Measurements from ENCODE around the gene TMEM242. TPM values are rescaled to one million over a fixed set of nuclear protein-coding genes. Genes with fewer than 3 reads are reported as not detected.

Gene TMEM242
- total and polyA plus RNA-seq, 2 of the 13 experiments (the other 11 are each of a cell fraction or from before 2014, with no cell fraction given) = 5.6 to 11.1 TPM

DNA sequence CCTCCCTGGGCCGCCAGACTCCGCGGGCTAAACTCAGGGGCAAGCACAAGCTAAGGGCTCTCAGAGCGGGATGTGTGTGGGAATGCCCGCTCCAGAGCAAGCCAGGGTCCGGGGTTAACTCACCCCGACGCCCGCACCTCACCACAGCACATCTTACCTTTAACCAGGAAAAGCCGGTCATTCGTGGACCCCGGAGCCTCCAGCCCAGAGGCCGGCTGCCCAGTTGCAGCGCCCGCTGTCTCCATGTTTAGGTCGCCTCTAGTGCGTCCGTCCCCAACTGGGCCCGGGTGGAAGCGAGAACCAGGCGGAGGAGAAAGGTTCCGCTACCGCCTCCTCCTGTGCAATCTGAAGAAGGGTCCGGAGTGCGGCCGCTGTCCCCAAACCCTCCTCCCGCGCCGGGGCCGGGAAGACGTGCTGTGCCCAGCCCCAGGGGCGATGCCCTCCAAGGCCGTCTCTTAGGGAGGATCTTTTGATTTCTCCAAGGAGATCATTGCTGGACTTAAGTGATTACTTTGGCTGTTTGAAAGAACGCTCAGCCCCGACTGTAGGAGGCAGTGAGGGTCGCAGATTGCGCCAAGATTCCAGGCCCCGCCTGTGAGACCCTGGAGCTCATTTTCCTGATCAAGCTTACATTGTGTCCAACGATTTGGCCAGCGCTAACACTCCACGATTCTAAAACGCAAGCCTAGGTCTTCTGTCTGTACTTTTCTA is at the start of gene TMEM242 (continued):
- no peak for TF ChIP-seq RBM22 (optimal IDR thresholded peaks at IDR 0.05; ENCODE audit: low read length)
- peak; percentile 95 for TF ChIP-seq THAP11 (CRISPR knock-in tag; IDR thresholded peaks at IDR 0.05)
- TF ChIP-seq ZBTB1 (CRISPR knock-in tag; IDR thresholded peaks at IDR 0.05; ENCODE audit: borderline replicate concordance) = peak; percentile 91
- peak; percentile 90; the same call in 1 of the 2 replicates for TF ChIP-seq ZNF138 (CRISPR knock-in tag; IDR thresholded peaks at IDR 0.05; ENCODE audit: low read depth)
- TF ChIP-seq CEBPB (IDR thresholded peaks at IDR 0.05; ENCODE audit: borderline replicate concordance, low read depth, low read length) = 0 out of 2 replicates have a peak, but pooled peaks have one; percentile 19
- peak; percentile 99 for TF ChIP-seq ZNF567 (CRISPR knock-in tag; IDR thresholded peaks at IDR 0.05; ENCODE audit: borderline replicate concordance)
- peak; percentile 90 for TF ChIP-seq ZNF768 (CRISPR knock-in tag; IDR thresholded peaks at IDR 0.05)
- peak; percentile 85 for TF ChIP-seq ZNF12 (CRISPR knock-in tag; IDR thresholded peaks at IDR 0.05)
- TF ChIP-seq ZNF747 (CRISPR knock-in tag; IDR thresholded peaks at IDR 0.05; ENCODE audit: borderline replicate concordance) = peak; percentile 97
- TF ChIP-seq XBP1 (CRISPR knock-in tag; IDR thresholded peaks at IDR 0.05) = peak; percentile 84; the same call in 1 of the 2 replicates
- TF ChIP-seq ZNF33B (CRISPR knock-in tag; IDR thresholded peaks at IDR 0.05) = peak; percentile 87; the same call in 1 of the 2 replicates
- TF ChIP-seq, protein P1, sequence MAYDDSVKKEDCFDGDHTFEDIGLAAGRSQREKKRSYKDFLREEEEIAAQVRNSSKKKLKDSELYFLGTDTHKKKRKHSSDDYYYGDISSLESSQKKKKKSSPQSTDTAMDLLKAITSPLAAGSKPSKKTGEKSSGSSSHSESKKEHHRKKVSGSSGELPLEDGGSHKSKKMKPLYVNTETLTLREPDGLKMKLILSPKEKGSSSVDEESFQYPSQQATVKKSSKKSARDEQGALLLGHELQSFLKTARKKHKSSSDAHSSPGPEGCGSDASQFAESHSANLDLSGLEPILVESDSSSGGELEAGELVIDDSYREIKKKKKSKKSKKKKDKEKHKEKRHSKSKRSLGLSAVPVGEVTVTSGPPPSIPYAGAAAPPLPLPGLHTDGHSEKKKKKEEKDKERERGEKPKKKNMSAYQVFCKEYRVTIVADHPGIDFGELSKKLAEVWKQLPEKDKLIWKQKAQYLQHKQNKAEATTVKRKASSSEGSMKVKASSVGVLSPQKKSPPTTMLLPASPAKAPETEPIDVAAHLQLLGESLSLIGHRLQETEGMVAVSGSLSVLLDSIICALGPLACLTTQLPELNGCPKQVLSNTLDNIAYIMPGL (CRISPR knock-in tag; IDR thresholded peaks at IDR 0.05; ENCODE audit: borderline replicate concordance in 1 of 2, low read depth in 1 of 2) = peak; percentile 99 to 100
- peak; percentile 99 for TF ChIP-seq HDAC1 (CRISPR knock-in tag; IDR thresholded peaks at IDR 0.05)
- TF ChIP-seq, protein P2, sequence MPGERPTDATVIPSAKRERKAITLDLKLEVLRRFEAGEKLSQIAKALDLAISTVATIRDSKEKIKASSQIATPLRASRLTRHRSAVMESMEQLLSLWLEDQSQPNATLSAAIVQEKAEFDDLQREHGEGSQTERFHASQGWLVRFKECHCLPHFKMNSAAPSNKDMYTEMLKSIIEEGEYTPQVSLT (CRISPR knock-in tag; IDR thresholded peaks at IDR 0.05; ENCODE audit: borderline replicate concordance, low read depth) = peak; percentile 87
- peak; percentile 92 for TF ChIP-seq ZNF891 (CRISPR knock-in tag; IDR thresholded peaks at IDR 0.05)
- TF ChIP-seq HNRNPH1 (optimal IDR thresholded peaks at IDR 0.05; ENCODE audit: low read depth, low read length) = peak; percentile 54
- TF ChIP-seq ZFP36L1 (CRISPR knock-in tag; IDR thresholded peaks at IDR 0.05) = peak; percentile 94
- TF ChIP-seq ZNF30 (CRISPR knock-in tag; IDR thresholded peaks at IDR 0.05) = no peak; the same call in 1 of the 2 replicates
- peak; percentile 50 for TF ChIP-seq SKI (IDR thresholded peaks at IDR 0.05; ENCODE audit: partially characterized antibody)
- no peak for TF ChIP-seq ZNF660 (CRISPR knock-in tag; IDR thresholded peaks at IDR 0.05; ENCODE audit: borderline replicate concordance, low read depth)
- TF ChIP-seq, protein P3, sequence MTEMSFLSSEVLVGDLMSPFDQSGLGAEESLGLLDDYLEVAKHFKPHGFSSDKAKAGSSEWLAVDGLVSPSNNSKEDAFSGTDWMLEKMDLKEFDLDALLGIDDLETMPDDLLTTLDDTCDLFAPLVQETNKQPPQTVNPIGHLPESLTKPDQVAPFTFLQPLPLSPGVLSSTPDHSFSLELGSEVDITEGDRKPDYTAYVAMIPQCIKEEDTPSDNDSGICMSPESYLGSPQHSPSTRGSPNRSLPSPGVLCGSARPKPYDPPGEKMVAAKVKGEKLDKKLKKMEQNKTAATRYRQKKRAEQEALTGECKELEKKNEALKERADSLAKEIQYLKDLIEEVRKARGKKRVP (CRISPR knock-in tag; IDR thresholded peaks at IDR 0.05) = peak in 1 of 2 experiments; percentile 82; a peak in 2 of 4 replicates
- TF ChIP-seq ZFAT (CRISPR knock-in tag; conservative IDR thresholded peaks at IDR 0.05) = peak; percentile 91
- TF ChIP-seq, protein P4, sequence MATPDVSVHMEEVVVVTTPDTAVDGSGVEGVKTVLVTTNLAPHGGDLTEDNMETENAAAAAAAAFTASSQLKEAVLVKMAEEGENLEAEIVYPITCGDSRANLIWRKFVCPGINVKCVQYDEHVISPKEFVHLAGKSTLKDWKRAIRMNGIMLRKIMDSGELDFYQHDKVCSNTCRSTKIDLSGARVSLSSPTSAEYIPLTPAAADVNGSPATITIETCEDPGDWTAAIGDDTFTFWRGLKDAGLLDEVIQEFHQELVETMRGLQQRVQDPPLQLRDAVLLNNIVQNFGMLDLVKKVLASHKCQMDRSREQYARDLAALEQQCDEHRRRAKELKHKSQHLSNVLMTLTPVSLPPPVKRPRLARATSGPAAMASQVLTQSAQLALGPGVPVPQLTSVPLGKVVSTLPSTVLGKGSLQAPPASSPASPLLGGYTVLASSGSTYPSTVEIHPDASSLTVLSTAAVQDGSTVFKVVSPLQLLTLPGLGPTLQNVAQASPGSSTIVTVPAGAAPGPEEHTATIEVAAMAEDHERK (CRISPR knock-in tag; IDR thresholded peaks at IDR 0.05; ENCODE audit: low read depth) = peak; percentile 29; the same call in 1 of the 2 replicates
- no peak for TF ChIP-seq ZNF101 (CRISPR knock-in tag; IDR thresholded peaks at IDR 0.05; ENCODE audit: borderline replicate concordance, low read depth)
- TF ChIP-seq HES4 (CRISPR knock-in tag; IDR thresholded peaks at IDR 0.05; ENCODE audit: borderline replicate concordance) = peak; percentile 98
- peak; percentile 93; the same call in 1 of the 2 replicates for TF ChIP-seq TMF1 (CRISPR knock-in tag; IDR thresholded peaks at IDR 0.05; ENCODE audit: low read depth)
